Measurements from ENCODE around the gene KCNRG. TPM values are rescaled to one million over a fixed set of nuclear protein-coding genes. Genes with fewer than 3 reads are reported as not detected.

Gene KCNRG
- total and polyA plus RNA-seq, 2 experiments from 2014 or later = 0.60 TPM; not detected in 1

GRCh38 chr13:50012396-50013169, 2.7 kb upstream of the KCNRG start (continued):
- no peak for TF ChIP-seq ZNF462 (CRISPR knock-in tag; IDR thresholded peaks at IDR 0.05)
- TF ChIP-seq, protein P1, sequence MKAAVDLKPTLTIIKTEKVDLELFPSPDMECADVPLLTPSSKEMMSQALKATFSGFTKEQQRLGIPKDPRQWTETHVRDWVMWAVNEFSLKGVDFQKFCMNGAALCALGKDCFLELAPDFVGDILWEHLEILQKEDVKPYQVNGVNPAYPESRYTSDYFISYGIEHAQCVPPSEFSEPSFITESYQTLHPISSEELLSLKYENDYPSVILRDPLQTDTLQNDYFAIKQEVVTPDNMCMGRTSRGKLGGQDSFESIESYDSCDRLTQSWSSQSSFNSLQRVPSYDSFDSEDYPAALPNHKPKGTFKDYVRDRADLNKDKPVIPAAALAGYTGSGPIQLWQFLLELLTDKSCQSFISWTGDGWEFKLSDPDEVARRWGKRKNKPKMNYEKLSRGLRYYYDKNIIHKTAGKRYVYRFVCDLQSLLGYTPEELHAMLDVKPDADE (IDR thresholded peaks at IDR 0.05) = no peak
- TF ChIP-seq CREB1 (CRISPR knock-in tag; IDR thresholded peaks at IDR 0.05; ENCODE audit: low read depth) = no peak
- TF ChIP-seq EZH2phosphoT487 (IDR thresholded peaks at IDR 0.05; ENCODE audit: unreplicated experiment) = no peak
- TF ChIP-seq POLR2AphosphoS5 (IDR thresholded peaks at IDR 0.05; ENCODE audit: low read depth) = no peak
- no peak for TF ChIP-seq EZH2 (IDR thresholded peaks at IDR 0.05; ENCODE audit: low read depth, unreplicated experiment)
- no peak for TF ChIP-seq CTCF (conservative IDR thresholded peaks at IDR 0.05; ENCODE audit: low read depth in 2 of 2)
- TF ChIP-seq NANOG (IDR thresholded peaks at IDR 0.05; ENCODE audit: borderline replicate concordance) = no peak
- no peak for TF ChIP-seq JUNB (IDR thresholded peaks at IDR 0.05; ENCODE audit: unreplicated experiment)
- no peak for TF ChIP-seq STAT1 (IDR thresholded peaks at IDR 0.05; ENCODE audit: unreplicated experiment)
